ENCODE data around the gene ZNF479. TPM values are rescaled to one million over a fixed set of nuclear protein-coding genes. Genes with fewer than 3 reads are reported as not detected.
"Not testable (repeated sequence)": the region's sequence is repeated elsewhere in the genome, so short reads cannot be mapped to it uniquely, and the experiment has no call there.

Gene ZNF479
- total and polyA plus RNA-seq, 2 experiments from 2014 or later, result not detected

GRCh38 chr7:57165285-57165899 is 33.2 kb upstream of the ZNF479 start:
- H3K9me2 ChIP-seq (replicated peaks; ENCODE audit: insufficient read depth), result no peaks in the 10 kb centered on the region
- H3K27ac ChIP-seq, result no peak overlapping the region
- H3K79me2 ChIP-seq, result no peaks in the 10 kb centered on the region
- no peak for DNase-seq (ENCODE audit: low spot score)
- no peak overlapping the region for H2AFZ ChIP-seq
- no peaks in the 10 kb centered on the region for H3K27me3 ChIP-seq
- no peak for TF ChIP-seq CTCF (IDR thresholded peaks at IDR 0.05; ENCODE audit: poor library complexity)
- H3K9me3 ChIP-seq (ENCODE audit: low read depth), result peaks cover 10% of the 10 kb centered on the region
- no peak overlapping the region for H3K4me3 ChIP-seq
- H3K4me2 ChIP-seq, result no peak overlapping the region
- H4K20me1 ChIP-seq (ENCODE audit: insufficient read depth, poor library complexity, severe bottlenecking), result no peaks in the 10 kb centered on the region
- no peaks in the 10 kb centered on the region for H3K36me3 ChIP-seq (replicated peaks; ENCODE audit: insufficient read depth, low read depth)
- WGBS (ENCODE audit: low lambda C conversion rate, missing lambda C conversion rate), result 73% methylated on average over 7 of the region's 7 CpGs
- H3K4me1 ChIP-seq (ENCODE audit: insufficient read depth), result no peaks in the 10 kb centered on the region

- not testable (repeated sequence) for H3K27ac ChIP-seq; H3K4me1 ChIP-seq (ENCODE audit: insufficient read depth); H3K4me2 ChIP-seq; H3K9me3 ChIP-seq (ENCODE audit: low read depth); H3K9me2 ChIP-seq (replicated peaks; ENCODE audit: insufficient read depth); H2AFZ ChIP-seq; H3K36me3 ChIP-seq (replicated peaks; ENCODE audit: insufficient read depth, low read depth); H3K79me2 ChIP-seq; H3K4me3 ChIP-seq; H3K27me3 ChIP-seq; H4K20me1 ChIP-seq (ENCODE audit: insufficient read depth, poor library complexity, severe bottlenecking); DNase-seq (ENCODE audit: low spot score)
- WGBS (ENCODE audit: low lambda C conversion rate, missing lambda C conversion rate), result 80% methylated on average over 5 of the region's 5 CpGs
These were observed 12.0 kb downstream of the ZNF479 start for GRCh38 chr7:57120123-57120784.
